ES-I3 (cell line): ENCODE data around the gene INPP4A.

ENCODE experiments used
- H3K36me3 ChIP-seq: 2 replicates; pipeline ENCODE4 v1.6.1; 2013; ENCODE audit warnings: mild to moderate bottlenecking, low read length, control low read depth, moderate library complexity; ENCODE audit not compliant: insufficient read depth
- H3K4me1 ChIP-seq: 2 replicates; pipeline ENCODE4 v1.6.1; 2013; ENCODE audit warnings: mild to moderate bottlenecking, control low read depth, low read length; ENCODE audit not compliant: insufficient read depth
- H3K9ac ChIP-seq: 2 replicates; pipeline ENCODE4 v1.6.1; 2013; ENCODE audit warnings: low read depth, mild to moderate bottlenecking, low read length, moderate library complexity
- H3K9me3 ChIP-seq: 2 replicates; pipeline ENCODE4 v1.6.1; 2013; ENCODE audit warnings: mild to moderate bottlenecking, low read length, moderate library complexity; ENCODE audit not compliant: control insufficient read depth, insufficient read depth

The INPP4A gene

GRCh38 chr2:98500561-98500960 is 55.9 kb downstream of the INPP4A start:
- Histone ChIP-seq H3K9me3 (peaks cover 6% of the 10 kb centered on the region), H3K9ac (no peak overlapping the region), H3K4me1 (peaks cover 3% of the 10 kb centered on the region; the same call in 1 of the 2 replicates), H3K36me3 (no peaks in the 10 kb centered on the region)

DNA sequence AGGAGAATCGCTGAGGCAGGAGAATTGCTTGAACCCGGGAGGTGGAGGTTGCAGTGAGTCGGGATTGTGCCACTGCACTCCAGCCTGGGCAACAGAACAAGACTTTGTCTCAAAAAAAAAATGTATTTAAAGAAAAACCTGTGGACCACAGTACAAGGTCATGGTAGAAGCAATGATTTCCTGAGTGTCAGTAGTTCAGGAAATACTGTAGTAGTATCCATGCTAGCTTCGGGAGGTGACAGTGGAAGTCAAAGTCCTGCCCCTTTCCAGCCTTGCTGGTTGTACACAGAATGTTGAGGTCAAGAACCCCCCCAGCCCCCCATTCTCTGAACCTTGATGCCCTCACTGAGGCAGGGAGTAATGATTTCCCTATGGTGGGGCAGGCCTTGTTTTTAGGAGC is 56.6 kb downstream of the INPP4A start:
- no peak overlapping the region for H3K9ac ChIP-seq
- peaks cover 3% of the 10 kb centered on the region; the same call in 1 of the 2 replicates for H3K4me1 ChIP-seq
- H3K36me3 ChIP-seq, result no peaks in the 10 kb centered on the region
- peaks cover 3% of the 10 kb centered on the region for H3K9me3 ChIP-seq

DNA sequence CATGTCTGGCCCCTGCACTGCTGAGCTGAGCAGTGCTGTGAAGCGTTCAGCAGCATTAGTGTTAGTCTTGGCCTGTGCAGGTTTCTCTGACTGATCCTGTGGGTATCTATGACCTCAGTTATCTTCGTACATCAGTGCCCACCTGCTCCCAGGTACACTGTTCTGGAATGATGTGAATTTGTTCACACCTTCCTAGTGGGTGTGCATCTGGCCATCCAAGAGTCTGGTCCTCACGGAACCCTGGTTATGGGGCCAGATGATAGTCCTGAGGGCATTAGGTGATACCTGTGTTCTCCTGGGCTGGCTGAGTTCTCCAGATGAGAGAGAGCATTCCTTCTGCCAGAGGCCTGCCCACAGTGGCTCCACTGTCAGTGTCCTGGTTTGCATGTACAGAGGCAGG is 57.2 kb downstream of the INPP4A start:
- Histone ChIP-seq H3K36me3 (no peaks in the 10 kb centered on the region), H3K4me1 (peaks cover 3% of the 10 kb centered on the region; the same call in 1 of the 2 replicates), H3K9ac (no peak overlapping the region), H3K9me3 (no peaks in the 10 kb centered on the region; the same call in 1 of the 2 replicates)

- Histone ChIP-seq H3K9me3 (no peaks in the 10 kb centered on the region), H3K36me3 (no peaks in the 10 kb centered on the region), H3K4me1 (peaks cover 3% of the 10 kb centered on the region; the same call in 1 of the 2 replicates), H3K9ac (no peak overlapping the region)
Measured at GRCh38 chr2:98502556-98503335, 58.1 kb downstream of the INPP4A start.

- peaks cover 3% of the 10 kb centered on the region; the same call in 1 of the 2 replicates for H3K4me1 ChIP-seq
- H3K9ac ChIP-seq, result no peak overlapping the region
- H3K36me3 ChIP-seq, result no peaks in the 10 kb centered on the region; the same call in 1 of the 2 replicates
- H3K9me3 ChIP-seq, result no peaks in the 10 kb centered on the region
Measured at GRCh38 chr2:98503481-98504105, 58.9 kb downstream of the INPP4A start.

- Histone ChIP-seq H3K9ac (no peak overlapping the region), H3K9me3 (no peaks in the 10 kb centered on the region), H3K4me1 (peaks cover 3% of the 10 kb centered on the region; the same call in 1 of the 2 replicates), H3K36me3 (no peaks in the 10 kb centered on the region; the same call in 1 of the 2 replicates)
Measured at GRCh38 chr2:98504381-98505109, 59.9 kb downstream of the INPP4A start.

- H3K36me3 ChIP-seq, result no peaks in the 10 kb centered on the region; the same call in 1 of the 2 replicates
- H3K9me3 ChIP-seq, result no peaks in the 10 kb centered on the region
- peaks cover 3% of the 10 kb centered on the region; the same call in 1 of the 2 replicates for H3K4me1 ChIP-seq
- H3K9ac ChIP-seq, result no peak overlapping the region
Measured at GRCh38 chr2:98505311-98505808, 60.7 kb downstream of the INPP4A start.

- no peak overlapping the region for H3K9ac ChIP-seq
- peaks cover 3% of the 10 kb centered on the region; the same call in 1 of the 2 replicates for H3K4me1 ChIP-seq
- H3K9me3 ChIP-seq, result no peaks in the 10 kb centered on the region
- H3K36me3 ChIP-seq, result no peaks in the 10 kb centered on the region; the same call in 1 of the 2 replicates
Measured at GRCh38 chr2:98505971-98506664, 61.5 kb downstream of the INPP4A start.

GRCh38 chr2:98506881-98507280 is 62.2 kb downstream of the INPP4A start:
- Histone ChIP-seq H3K9me3 (no peaks in the 10 kb centered on the region), H3K4me1 (peaks cover 2% of the 10 kb centered on the region; the same call in 1 of the 2 replicates), H3K36me3 (no peaks in the 10 kb centered on the region; the same call in 1 of the 2 replicates), H3K9ac (no peak overlapping the region)

DNA sequence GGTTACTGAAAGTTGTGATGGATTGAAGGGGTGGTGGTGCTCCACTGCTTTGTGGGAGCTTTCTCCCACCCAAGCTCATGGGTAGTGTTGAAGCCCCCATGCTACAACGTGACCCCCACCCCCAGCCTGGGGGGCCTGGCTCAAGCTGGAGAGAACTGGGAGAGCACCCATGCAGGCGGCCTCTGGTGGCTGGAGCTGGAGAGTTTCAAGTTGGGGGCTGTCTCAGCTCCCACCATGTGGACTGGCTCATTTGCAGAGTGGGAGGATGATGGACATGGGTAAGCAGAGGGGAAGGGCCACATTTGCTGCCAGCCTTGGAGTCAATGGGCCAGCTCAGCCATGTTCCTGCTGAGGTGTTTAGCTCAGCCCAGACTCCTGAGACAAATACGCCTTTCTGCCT is 62.8 kb downstream of the INPP4A start:
- Histone ChIP-seq H3K4me1 (no peaks in the 10 kb centered on the region), H3K9me3 (no peaks in the 10 kb centered on the region), H3K36me3 (no peaks in the 10 kb centered on the region; the same call in 1 of the 2 replicates), H3K9ac (no peak overlapping the region)

DNA sequence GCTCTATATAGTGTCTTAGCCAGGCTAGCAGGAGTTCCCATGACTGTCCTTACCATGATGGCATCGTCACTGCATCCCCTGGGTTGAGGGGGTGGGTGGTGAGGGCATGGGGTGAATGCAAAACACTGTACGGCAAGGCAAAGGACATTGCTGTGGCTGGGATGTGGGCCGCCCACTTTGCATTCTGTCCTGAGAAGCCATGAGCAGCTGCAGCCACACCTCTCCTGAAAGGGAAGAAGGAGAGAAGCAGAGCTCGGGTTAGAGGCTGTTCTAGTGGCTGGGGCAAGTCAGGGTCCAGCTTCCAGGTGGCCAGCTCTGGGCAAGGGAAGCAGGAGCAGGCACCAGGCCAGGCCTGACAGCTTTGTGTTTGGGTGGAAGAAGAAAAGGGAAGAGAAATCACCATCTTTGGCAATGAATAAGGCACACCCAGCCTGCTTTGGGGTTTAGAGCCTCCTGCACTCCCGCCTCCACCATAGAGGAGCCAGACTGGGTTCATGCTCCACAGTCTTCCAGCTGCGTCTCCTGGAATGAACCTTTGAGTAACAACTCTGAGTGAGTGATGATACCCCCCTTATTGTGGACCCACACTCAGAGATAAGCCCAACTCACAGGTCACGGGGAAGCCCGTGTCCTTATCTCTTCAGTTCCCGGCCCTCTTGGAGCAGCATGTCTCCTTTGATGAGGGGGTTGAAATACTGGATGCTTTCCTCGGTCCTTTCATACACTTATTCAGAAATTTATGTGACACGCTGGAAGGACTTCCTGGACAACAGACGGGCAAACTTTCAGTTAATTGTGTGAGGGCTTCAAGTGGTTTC is 63.4 kb downstream of the INPP4A start:
- H3K9me3 ChIP-seq, result no peaks in the 10 kb centered on the region
- H3K4me1 ChIP-seq, result no peaks in the 10 kb centered on the region
- no peak overlapping the region for H3K9ac ChIP-seq
- H3K36me3 ChIP-seq, result no peaks in the 10 kb centered on the region; the same call in 1 of the 2 replicates

DNA sequence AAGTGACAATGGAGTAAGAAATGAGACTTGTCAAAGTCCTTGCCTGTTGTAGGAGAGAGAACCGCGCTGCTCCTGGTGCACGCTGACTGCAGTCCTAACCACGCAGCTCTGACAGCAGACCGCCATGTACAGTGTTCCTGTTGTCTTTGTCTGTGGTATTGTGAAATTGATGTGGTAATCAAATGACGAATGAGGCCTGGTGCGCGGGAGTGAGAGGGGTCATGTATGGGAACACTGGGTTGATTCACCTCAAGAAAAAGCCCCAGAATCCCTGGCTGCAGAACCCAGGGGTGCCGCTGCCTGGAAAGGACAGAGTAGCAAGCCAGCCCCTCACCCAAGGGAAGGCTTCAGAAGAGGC is 64.0 kb downstream of the INPP4A start:
- no peaks in the 10 kb centered on the region for H3K4me1 ChIP-seq
- H3K9me3 ChIP-seq, result no peaks in the 10 kb centered on the region
- H3K9ac ChIP-seq, result no peak overlapping the region
- H3K36me3 ChIP-seq, result no peaks in the 10 kb centered on the region; the same call in 1 of the 2 replicates
